Activated CD4-positive, alpha-beta T cell treated with anti-CD3 and anti-CD28 coated beads, Interleukin-10, Interleukin-2, amounts not matched to agents 100 ng/mL and 50 ng/mL, durations not matched to agents 16 hours and 8 hours (primary cell): ENCODE results near the gene LTA.

Experiments
- DNase-seq: peaks from one replicate; pipeline ENCODE4 v3.0.0-alpha.2; 2020

LTA gene, protein sequence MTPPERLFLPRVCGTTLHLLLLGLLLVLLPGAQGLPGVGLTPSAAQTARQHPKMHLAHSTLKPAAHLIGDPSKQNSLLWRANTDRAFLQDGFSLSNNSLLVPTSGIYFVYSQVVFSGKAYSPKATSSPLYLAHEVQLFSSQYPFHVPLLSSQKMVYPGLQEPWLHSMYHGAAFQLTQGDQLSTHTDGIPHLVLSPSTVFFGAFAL

GRCh38 chr6:31572041-31572911 is at the start of gene LTA:
Gene LTA (plus strand): TSS chr6:31572289. CDS start chr6:31572743, 454 bp downstream.
- DNase-seq = peak; percentile 88

DNA sequence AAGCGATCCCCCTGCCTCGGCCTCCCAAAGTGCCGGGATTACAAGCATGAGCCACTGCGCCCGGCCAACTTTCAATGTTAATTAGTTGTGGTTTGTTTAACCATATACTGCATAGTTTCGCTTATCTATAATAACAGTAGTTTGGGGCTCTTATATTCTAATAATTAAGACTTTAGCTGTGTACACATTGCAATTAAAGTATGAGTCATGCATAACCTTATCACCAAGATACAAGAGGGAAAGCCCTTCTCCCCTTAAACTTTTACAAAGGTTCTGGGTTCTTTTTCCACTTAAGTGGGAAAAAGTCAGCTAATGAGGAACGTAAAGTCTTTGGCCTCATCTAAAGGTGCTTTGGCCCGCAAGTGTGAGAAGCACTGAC is 46.5 kb upstream of the LTA start:
- DNase-seq = no peak

- no peak for DNase-seq
Observed at GRCh38 chr6:31525932-31526591, 46.0 kb upstream of the LTA start.

DNA sequence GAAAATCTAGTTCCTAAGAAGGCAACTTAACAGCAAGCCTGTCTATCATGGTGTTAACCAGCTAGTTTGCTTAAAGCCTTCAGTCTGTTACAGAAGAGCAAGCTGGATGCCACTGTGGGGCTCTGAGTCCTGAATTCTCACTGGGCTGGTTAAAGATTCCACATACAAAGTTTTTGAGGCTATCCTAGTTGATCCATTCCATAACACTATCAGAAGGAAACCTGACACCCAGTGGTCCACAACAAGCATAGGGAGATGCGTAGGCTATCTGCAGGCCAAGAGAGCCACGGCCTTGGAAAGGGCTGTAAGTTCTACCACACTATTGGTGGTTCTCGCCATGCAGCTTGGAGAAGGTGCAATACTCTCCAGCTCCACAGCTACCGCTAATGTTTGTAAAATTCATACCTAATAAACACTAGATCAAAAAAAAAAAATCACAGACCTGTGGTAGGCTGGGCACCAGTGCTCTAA is 43.7 kb upstream of the LTA start:
- DNase-seq = no peak

DNA sequence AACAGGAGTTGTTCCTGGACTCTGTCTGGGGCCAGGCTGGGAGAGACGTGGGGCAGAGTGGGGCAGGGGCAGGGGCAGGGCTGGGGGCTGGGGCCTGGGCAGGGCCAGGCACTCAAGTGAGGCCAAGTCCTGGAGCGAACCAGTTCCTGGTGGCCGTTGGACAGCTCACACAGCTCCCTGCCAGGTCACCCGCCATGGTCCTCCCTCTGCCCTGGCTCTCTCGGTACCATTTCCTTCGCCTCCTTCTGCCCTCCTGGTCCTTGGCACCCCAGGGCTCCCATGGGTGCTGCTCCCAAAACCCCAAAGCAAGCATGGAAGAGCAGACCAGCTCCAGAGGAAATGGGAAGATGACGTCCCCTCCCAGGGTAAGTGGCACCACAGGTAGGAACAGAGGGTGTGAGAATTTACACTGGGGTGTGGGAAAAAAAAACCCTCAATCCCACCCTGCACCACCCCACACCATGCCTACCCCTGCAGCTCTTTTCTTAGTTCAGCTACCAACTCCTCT is 43.2 kb upstream of the LTA start, which contains the start of gene MCCD1:
Gene MCCD1 (plus strand): TSS at position 142 of the 508 bp plus-strand sequence. CDS start 53 bp downstream, at position 195.
- DNase-seq = no peak

- no peak for DNase-seq
Observed at GRCh38 chr6:31529329-31530150, 42.5 kb upstream of the LTA start.

DNA sequence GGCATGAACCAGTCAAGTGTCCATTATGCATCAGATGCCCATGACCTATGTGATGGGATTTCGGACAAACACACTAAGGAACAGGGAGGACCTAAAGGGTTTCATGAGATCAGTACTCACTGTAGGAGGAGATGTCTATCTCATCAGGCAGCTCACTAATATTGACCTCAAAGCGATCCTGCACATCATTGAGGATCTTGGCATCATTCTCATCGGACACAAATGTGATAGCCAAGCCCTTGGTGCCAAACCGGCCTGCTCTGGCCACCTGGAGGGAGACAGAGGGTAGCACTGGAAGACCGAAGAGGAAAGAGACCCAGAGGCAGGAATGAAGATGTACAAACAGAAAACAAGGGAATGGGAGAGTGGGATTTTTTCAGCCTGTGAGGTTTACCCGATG is 41.4 kb upstream of the LTA start:
- no peak for DNase-seq

- DNase-seq = no peak
Observed at GRCh38 chr6:31531162-31531561, 40.9 kb upstream of the LTA start.

GRCh38 chr6:31531771-31532643 is 40.1 kb upstream of the LTA start:
- no peak for DNase-seq

DNA sequence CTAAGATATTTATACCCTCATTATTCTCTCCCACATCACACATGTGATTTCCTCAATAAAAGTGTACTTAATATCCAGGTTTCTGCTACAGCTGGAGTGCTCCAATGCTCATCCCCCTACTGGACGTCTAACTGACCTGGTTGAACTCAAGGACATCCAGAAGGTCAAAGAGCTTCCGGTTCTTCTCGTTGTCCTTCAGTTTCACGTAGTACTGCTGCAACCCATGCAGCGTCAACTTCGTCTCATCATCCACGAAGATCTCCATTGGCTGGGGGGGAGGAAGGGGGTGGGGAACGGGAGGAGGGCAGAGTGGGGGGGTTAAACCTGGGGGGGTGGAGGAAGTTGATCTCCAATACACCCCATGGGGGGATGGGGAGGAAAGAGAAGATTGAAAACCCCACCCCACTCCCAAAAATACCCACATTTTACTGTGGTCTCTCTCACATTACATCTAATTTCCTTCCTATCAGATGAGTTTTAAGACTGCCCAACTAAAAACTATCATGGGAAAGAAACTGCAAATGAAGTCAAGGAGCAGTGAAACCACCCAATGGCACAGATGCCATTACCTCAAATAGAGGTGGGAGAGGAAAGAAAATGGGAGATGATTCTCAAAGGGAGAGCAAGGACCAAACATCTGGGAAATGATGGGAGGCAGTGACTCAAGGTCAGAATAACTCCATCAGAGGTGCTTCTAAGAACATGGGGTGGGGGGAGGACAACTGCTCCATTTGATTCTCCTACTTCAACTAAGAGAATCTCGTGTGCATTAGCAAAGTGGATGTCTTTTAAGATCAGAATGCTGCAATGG is 39.2 kb upstream of the LTA start:
- no peak for DNase-seq

DNA sequence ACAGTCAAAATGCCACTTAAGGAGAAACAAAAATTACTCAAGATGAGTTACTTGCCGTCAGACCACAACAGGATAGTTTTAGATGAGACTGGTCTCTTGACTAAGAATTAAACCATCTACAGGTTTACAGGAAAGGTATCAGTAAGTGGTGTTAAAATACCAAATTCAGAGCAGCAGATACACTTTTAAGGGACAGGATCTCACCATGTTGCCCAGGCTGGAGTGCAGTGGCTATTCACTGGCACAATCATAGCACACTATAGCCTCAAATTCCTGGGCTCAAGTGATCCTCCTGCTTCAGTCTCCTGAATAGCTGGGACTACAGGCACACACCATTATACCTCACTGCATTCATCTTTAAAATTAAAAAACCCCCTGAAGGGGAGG is 38.6 kb upstream of the LTA start:
- peak; percentile 38 for DNase-seq

GRCh38 chr6:31534011-31534410 is 38.1 kb upstream of the LTA start:
- DNase-seq = no peak

DNA sequence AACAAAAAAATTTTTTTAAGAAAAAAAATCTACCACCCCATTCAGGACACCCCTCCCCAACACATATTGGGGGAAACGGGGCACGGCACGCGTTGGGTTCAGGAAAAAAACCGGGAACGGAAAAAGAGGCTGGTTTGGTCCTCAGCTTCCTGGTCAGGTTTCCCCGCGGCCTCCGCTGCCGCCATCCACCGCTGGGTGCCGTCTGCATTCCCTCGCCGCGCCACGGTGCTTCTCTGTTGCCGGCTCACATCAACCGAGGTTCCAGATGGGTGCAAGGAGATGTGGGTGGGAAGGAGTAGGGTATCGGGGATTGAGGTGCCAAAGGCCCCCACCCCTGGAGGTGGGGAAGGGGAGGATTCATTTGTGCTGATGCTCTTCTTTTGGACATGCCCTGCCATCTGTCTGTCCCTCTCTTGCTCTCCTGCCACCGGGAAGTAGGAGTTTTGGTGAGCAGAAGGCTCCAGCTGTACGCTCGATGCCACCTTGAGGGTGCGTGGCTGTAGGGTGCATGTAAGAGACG is 37.5 kb upstream of the LTA start:
- DNase-seq = no peak

- no peak for DNase-seq
Observed at GRCh38 chr6:31535538-31536324, 36.4 kb upstream of the LTA start.

DNA sequence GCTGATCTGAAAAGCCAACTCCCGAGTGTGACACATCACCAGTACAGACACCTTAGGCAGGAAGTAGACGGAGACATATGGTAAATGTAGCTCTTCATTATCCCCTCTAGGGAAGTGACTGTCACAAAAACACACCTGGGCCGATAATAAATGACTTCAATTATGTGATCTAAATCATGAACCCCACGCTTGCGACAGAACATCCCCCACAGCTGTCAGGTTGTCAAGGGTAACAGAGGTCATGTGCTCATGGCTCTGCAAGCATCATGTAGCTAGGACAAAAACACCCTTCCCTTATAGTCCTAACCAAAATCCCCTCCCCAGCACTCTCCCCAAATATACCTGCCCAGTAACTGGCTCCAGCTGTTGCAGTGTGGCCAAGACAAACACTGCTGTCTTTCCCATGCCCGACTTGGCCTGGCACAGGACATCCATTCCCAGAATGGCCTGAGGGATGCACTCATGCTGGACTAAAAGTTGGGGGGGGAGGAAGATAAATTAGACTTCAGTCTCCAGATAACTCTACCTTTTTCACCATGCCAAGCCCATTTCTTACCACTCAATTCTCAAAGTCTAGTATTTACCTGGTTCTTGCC is 33.2 kb upstream of the LTA start:
- no peak for DNase-seq

DNA sequence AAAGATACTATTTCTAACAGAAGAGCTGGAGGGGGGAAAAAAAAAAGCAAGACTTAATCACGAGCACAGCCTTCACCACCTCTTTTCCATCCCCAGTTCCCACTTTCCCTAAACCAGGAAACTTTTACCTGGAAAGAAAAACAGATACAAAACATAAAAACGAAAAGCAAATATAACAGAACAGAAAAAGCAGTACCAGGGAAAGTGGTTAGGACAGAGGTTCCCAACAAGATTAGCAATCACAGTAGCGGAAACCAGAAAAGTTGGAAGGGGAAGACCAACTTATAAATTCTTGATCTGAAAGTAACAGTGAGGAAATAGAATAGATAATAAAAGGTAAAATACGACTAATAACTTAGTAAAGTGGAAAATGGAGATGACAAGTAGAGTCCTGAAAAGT is 31.4 kb upstream of the LTA start:
- no peak for DNase-seq

DNA sequence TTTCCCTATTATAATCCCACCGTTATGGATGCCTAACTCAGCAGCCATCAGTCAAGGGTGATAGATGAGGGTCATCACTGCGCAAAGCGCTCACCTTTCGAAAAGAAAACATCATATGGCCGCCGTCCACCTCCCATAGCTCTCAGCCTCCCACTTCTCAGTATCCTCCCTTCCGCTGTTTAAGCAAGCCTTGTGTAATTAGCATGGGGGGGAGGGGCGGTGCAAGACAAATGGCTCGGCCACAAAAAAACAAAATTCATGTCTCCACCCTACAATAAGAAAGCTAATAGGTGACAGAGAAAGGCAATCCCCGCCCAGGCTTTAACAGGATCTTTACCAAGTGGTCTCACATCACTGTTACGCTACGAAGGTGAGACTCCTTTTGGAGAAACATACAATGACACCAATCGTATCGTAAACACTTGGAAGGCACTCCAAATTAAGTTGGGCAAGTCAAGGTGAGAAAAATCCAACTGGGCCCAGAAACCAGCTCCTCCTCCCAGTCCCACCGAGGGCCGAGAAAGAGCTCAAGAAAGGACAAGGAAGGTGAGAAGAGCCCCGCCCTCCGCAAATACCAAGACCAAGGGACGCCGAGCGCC is 30.9 kb upstream of the LTA start:
- peak; percentile 76 for DNase-seq

DNA sequence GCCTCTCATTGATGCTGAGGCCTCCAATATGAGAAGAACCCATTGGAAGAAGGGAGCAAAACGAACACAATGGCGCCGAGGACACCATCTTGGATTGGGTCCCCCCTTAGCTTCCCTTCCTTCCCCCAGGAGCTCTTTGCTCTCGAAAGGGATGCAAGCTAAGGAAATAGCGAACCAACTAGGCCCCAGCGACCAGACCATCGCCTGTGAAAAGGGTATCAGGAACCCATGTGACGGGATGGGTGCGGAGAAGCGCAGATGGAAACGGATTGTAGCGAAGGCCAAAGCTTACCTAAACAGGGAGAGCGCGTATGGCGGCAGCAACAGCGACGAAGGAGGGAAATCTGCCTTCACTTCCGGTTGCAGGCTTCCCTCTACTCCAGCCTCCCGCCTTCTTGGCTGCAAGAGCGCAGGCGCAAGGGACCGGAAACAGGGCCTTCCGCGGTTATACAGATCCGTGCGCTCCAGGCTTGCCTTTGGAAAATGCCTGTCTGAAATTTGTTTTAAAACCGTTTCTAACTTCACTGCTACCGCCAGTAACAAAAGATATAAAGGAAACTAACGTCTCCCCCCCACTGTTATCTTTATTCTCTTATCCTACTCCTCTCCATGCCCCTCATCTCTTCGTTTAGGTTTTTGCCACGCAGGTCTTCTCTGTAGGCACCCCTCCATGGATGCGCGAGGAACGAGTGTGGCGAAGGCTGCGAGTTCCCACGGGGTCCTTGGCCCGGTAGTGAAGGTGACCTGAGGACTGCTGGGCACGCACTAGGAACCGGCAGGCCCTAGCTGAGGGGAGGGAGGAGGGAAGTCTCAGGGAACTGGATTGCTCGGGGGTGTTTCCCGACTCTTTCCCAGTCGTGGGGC is 30.2 kb upstream of the LTA start, which contains the start of gene DDX39B:
Gene DDX39B (minus strand): TSS at position 346 of the 864 bp plus-strand sequence. CDS start 1,471 bp downstream, outside the sequence.
- peak; percentile 98 for DNase-seq
